Hematopoietic multipotent progenitor cell (in vitro differentiated cells): ENCODE results near the gene ABCF1. TPM values are rescaled to one million over a fixed set of nuclear protein-coding genes. Genes with fewer than 3 reads are reported as not detected.

Experiments
- DNase-seq, 3 donors: peaks; one replicate each; pipeline ENCODE4 v3.0.0-alpha.2; 2011 to 2015; ENCODE audit warnings: low read depth in 2 of 3, low spot score in 2 of 3
- total RNA-seq: library from RNA; depleted of rRNA; stranded (reverse); fragments of >200 nt; gene quantifications from one replicate; pipeline ENCODE4 v1.2.3, GENCODE V29; 2012

The ABCF1 gene
- total RNA-seq, 1 donor: 40.7 TPM

DNA sequence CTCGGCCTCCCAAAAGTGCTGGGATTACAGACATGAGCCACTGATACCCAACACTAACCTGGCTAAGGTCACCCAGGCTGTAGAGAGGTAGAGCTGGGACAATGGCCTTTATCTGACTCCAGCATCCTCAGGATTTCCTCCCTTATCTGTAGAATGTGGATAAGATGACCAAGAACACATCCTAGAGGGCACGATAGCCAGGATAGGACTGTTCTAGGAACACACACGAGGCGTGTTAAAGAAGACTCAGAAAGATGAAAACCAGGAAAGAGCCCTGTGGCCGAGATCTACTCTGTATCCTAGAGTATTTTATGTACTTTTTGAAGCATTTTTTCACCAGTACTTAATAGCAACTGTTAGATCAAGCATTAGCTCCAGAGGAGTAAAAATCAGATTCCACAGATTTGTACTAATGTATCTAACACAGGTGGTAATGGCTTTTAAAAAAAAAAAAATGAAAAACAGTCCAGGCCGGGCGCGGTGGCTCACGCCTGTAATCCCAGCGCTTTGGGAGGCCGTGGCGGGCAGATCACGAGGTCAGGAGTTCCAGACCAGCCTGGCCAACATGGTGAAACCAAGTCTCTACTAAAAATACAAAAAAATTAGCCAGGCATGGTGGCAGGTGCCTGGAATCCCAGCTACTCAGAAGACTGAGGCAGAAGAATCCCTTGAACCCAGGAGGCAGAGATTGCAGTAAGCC, 28.5 kb downstream of the ABCF1 start:
- DNase-seq: no peak

DNA sequence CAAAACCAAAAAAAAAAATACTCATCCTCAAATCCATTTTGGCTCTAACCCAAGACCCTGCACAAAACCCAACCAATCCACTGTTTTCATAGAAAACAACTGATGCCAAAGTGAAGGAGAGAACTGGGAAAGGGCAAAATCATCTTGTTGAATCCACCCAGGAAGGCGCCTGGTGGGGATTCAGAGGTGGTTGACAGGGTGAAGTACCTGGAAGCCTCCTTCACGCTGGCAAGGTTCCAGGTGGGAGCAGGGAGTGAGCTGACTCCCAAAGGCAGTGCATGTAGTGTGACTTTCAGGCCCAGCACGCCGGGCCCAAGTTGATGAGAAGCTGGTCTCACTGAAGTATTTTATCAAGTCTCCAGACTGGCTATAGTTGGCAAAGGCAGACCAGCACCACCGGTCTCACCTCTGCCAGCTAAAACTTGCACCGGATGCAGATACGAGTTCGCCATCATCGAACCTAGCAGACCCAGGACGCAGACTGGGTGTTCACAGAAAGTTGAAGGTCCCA, 29.3 kb downstream of the ABCF1 start:
- DNase-seq: no peak

DNA sequence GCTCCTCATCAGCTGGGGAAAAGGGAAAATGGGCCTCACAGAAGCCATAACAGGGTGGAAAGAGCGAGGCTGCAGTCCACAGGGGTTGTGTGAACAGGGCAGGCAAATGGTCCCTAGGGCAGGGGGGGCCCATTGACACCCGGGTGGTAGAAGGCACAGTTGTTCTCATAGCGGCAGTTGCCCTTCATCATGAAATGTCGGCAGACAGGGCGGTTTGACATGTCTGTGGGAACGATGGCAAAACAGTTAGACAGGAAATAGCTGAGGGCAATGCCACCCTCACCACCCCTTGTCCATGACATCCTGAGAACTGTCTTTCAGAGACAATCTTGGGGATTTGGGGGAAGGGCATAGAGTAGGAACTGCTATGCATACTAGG, 30.2 kb downstream of the ABCF1 start:
- DNase-seq: no peak

DNA sequence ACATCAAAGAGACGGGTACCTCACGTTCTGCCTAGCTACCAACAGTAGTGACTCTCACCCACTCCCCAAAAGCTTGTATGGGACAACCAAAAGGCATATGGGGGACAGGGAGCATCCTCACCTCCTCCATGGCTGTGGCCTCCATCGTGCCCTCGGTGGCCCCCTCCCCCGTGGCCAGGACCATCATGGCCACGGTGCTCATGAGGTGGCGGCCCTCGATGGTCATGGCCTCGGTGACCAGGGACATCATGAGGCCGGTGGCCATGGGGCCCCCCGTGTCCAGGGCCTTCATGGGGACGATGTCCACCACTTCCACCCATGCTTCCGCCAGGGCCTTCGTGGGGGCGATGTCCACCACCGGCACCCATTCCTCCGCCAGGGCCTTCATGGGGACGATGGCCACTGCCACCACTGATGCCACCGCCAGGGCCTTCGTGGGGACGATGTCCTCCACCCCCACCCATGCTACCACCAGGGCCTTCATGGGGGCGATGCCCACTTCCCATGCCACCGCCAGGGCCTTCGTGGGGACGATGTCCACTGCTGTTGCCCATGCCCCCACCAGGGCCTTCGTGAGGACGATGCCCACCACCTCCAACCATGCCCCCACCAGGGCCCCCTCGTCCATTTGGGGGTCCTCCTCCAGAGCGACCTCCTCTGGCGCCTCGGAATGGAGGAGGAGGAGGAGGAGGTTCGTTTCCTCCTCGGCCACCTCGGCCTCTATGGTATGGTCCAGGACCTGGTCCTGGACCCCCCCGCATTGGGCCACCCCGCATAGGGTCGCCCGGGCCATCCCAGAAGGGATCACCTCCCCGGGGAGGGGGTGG, 30.8 kb downstream of the ABCF1 start:
- no peak for DNase-seq

DNA sequence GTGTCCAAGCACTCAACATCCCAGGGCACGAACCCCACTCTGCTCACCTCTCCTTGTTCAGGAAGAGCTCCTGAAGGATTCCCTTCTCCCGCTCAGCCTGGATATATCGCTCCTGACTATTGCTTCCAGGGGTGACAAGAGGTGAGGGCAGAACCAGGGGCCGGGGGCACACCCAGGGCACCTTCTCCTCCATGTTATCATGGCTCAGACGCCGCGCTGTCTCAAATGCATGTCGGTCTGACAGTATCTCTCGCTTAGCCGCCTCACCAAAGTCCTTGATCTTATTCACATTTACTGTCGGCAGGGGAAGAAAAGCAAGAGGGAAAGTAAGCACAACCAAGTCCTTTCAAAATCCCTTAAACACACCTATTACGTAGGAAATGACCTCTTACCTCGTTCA, 32.7 kb downstream of the ABCF1 start:
- DNase-seq: no peak

DNA sequence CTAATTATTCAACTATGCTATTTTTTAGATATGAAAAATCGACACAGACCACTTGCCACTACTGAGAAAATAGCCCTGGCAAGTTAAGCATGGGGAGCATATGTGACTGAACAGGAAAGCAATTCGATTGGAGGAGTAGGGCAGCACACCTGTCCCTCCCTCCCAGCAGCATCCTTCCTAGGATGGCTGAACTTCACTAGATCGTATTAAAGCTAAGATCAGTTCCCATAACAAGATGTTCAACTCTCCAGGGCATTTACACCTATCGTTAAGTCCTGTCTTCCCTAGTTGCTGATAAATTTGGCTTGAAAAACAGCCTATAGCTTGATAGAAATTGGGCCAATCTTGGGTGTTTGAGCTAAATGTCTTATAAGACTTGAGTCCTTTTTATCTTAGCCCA, 38.8 kb downstream of the ABCF1 start:
- no peak for DNase-seq

DNA sequence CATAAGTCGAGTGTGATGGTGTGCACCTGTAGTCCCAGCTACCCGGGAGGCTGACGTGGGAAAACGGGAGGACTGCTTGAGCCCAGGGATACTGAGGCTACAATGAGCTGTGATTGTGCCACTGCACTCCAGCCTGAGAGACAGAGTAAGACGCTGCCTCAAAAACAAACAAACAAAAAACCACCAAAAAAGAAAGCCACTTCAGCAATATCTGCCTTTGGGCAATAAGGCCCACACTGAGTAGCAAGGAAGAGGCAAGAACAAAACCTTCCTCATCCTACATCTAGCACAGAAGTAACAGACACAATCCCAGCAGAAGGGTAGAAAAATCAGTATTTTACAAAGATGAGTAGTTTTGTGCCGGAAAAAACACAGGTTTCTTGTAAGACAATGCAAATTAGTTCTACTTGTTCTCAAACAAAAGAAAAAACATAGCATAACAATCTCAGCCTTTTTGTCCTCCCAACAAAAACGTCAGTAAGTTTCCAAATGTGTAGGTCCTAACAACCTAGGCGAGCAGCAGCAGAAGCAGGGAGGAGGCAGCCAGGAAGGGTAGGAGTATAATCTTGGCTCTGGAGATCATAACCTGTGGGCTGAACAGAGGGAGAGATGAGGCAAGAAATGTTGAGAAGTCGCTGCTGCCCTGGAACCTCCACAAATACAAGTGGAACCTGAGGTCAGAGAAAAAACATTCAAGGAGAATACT, 40.1 kb downstream of the ABCF1 start:
- no peak for DNase-seq

DNA sequence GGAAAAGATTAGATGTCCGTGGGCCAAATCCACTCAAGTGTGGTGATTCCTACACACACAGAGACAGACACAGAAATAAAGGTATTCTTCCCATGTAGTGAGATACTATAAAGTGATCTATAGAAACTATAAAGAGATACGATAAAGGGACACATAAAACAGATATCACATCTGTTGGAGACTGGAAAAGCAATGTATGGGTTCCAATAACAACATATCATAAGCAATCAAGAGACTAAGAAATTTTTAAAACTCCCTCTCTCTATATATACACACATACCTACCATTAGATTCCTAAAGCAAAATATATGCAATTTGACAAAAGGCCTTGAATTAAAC, 40.6 kb downstream of the ABCF1 start:
- no peak for DNase-seq

DNA sequence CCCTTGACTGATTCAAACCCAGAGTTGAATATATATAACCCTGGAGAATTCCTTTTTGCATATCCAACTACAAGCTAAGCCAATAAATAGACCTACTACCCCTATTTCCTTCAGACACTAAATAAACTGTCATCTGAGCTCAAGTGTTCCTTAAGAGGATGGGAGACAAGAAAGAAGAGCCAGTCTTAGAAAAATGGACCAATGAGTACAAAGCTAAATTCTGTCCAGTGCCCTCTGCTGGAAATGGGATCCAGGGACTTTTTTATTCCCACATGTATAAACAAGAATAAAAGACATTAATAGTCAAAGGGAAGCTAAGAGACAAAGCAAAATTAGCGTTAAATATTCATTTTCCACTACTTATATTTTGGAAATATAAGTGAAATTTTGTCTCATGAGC, 41.0 kb downstream of the ABCF1 start:
- no peak for DNase-seq

DNA sequence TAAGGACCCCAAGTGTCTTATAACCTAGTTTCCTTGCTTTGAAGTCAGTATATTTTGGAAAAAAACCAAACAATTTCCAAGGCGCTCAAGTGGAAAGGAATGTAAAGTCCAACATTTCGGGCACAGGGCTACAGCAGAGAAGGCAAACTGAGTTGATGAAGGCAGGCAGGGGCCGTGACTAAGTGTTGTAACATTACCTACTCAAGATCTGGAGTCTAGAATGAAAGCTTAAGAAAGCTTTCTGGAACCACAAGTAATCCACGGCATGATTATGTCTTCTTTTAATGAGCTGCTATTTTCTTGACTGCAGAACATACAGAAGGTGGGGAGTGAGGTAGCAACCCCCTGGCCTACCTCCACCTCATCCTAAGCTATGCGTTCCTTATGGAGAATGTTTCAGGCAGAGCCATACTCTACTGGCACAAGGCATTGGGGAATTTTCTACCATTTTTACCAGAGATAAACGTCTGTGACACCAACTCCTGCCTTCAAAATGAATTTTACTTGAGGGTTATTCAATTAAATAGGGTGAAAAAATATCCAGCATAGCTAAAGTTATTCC, 41.5 kb downstream of the ABCF1 start:
- DNase-seq: no peak

DNA sequence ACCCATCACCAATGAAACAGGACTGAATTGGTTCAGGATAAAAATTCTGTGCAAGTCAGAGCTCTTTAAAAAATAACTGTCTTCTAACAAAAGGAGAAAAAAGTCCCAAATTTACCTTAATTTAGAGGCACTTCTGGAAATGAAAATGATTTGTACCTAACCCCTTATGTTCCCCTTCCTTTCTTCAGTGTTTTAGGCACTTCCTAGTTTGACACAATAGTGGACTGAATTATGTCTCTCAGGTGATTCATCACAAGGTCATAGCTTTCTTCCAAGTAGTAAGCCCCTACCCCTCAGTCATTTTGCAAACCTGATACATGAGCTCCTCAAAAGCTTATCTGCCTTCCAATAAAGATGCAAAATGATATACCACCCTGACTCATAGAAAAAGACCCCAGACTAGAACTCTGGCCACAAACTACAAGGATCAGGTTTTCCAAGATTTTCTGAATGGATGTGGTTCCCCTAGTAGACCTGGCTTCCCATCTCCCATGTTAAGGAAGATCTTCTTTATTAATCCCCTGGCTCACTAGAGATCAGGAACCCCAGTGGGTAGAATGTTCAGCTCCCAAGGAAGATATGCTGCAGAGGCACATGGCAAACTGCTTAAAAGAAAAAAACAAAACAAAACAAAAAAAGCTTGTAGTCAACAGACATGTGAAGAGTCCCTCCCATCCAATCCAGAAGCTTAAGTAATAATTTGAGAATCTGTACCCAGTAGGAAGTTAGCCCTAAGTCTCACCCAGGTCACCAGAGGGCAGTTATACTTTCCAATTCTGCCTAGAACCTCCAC, 42.2 kb downstream of the ABCF1 start:
- DNase-seq: no peak

DNA sequence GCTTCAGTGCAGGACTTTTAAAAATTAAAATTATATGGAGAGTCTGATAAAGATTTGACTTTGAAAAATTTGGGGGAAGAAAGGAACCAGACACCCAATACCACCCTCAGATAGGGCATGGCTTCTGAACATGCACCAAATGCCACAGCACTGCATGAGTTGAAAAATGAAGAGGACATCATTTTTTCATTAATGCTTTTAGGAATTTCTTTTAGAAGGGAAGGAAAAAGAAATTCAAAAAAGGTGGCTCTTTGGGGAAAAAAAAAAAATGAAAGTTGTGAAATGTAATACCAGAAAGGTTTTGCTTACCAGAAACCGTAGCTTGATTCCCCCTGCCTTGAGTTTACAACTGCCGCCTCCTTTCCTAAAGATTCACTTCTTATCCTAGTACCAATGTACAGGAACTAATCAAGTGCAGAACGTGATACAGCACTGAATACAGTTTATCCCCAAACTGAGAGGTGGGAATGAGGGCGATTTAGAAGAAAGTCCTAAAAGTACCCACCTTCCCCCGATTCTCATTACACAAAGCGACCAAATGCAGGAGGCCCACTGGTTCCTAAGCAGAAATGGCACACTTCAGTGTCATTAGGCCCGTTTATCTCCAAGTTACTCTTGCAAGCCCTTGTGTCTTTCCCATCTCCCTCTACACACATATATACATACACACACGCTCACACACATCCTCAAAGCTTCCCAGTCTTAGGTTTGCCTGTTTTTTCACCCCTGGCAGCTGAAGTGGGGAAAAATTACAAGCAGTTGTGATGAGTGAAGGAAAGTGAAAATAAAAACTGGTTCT, 43.0 kb downstream of the ABCF1 start:
- DNase-seq: no peak

DNA sequence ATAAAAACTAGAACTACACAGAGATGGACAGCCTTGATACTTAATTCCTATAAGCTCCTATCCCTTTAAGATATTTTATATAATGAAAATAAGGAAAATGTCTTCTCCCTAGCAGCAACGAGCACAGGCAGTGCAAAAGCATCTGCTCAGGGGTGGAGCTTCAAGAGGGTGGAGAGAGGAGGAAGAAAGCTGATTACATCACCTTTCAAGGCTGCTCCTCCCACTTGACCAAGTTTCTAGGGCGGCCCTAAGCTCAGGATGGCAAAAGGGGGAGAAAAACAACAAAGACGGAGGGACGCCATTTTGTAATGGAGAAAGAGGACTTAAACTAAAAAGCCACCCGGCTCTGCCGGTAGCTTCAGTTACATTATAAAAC, 43.6 kb downstream of the ABCF1 start:
- DNase-seq: peak; percentile 75 to 99 (median 95)

DNA sequence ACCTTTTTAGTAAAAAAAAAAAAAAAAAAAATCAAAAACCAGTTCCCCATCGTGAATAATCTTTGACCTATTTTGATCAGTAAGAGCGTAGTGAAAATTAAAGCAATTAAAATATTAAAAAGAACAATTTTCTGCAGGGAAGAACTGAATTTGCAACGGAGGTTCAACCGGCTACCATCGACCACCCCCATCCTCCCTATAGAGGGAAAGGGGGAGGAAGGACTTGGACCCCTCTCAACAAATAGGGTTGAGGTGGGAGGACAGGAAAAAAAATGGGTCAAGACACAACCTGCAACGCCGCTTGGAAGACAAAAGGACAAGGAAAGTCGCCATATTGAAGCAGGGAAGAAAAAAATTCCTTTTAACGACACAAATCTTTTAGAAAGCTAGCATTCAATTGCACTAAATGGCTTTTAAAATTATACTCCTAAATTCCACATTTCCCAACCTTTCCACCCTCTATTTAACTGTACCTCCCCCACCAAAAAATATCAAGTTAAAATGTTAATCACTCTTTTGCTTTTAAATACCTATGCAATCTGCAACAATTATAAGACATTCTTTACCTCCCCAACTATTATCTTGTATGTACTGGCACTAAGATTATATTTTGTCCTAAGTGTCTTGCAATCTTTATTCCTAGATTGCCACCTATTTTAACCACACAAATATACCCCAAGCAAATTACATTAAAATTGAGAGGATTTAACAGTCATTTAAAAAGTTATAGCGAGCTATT, 44.1 kb downstream of the ABCF1 start:
- peak; percentile 28 to 92 (median 67) for DNase-seq

DNA sequence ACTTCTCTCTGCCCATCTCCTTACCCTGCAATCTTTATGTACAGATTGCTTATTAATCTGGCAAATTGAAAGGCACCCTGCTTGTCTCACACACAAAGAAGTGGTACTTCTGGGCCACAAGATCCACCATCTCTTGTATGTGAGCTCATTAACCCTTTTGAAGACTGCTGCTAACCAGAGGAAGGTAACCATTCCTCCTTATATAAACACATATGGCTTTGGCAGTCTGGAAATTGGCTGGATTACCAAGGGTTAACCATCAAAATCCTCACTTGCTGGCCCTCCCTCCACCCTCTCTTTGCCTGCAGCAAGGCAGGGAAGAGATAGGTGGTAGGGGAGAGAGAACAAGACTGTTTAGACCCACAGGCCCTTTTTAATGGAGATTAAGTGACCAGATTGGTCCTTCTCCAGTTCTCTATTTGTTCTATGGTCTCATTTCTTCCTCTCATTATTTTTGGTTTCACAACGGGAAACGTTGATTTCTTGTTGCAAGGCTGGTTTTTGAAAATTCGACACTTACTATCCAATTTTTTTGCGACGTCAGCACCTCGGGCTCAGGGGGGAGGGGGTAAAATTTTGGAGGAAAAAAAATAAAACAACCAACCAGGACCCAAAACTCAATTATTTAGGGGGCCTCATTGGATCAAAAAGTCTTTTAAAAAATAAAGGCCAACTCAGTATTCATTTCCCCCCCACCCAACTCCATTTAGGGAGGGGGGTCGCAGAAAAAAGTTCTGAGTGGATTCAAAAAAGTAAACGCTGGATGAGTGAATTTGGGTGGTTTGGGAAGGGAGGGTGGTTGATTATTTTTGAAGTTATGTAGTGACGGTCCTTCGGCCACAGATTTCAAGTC, 44.9 kb downstream of the ABCF1 start:
- peak in 2 of 3 donors; percentile 28 to 75 for DNase-seq

DNA sequence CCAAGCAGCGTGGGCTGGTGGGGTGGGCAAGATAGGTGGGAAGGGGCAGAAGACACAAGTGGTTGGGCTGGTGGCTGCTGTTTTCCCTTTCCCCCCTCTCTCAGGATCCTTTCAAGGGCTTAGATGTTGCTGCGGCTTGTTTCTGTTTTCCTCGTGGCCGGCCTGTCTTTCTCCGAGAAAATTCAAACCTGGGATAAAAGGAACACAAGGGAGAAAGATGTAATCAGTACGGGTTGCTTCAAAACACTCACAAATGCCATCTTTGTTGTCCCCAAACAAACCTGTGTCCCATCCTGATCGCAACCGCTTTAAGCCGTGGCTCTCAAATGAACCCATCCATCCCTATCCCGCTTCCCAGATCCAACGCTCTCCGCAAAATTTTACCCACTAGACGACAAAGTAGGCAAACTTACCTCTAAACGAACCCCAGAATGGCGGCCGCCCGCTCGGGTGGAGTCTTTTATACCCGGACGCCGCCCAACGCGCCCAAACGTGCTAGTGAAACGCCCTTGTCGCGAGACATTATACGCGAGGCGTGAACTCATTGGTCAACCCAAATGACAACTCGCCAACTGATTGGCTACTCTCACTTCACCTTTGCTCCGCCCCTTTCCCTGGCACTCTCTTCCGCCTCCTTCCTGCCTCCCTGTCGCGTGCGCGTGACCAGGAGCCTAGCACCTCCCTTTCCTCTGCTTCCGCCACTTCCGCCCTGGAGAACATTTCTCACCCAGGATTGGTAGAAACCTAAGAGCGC, 45.7 kb downstream of the ABCF1 start, which contains the start of gene PPP1R10:
PPP1R10 (minus strand) TSS at position 433 of the 754 bp plus-strand sequence. CDS start 7,299 bp downstream, outside the sequence.
- peak in 2 of 3 donors; percentile 100 for DNase-seq
